Tibial nerve (tissue), 4 donors: ENCODE data around the gene DISC1.
"Not testable (repeated sequence)": the region's sequence is repeated elsewhere in the genome, so short reads cannot be mapped to it uniquely, and the experiment has no call there.

Source experiments
- CTCF ChIP-seq, 5 experiments: fragments of 200-600 bp in 3 of 5; fragments of 450-650 bp in 2 of 5; sonication (generic) in 3 of 5; IDR thresholded peaks; one replicate each; pipeline ENCODE4 v1.5.1; 2016 to 2019; ENCODE audit warnings: antibody characterized with exemption in 5 of 5, mild to moderate bottlenecking in 3 of 5, moderate library complexity in 2 of 5
- EP300 ChIP-seq, 2 donors: sonication (generic); formaldehyde crosslinking; IDR thresholded peaks; one replicate each; pipeline ENCODE4 v1.6.1; 2017; ENCODE audit warnings: antibody characterized with exemption in 2 of 2, mild to moderate bottlenecking in 1 of 2
- POLR2A ChIP-seq, 2 donors: fragments of 450-650 bp; IDR thresholded peaks; one replicate each; pipeline ENCODE4 v1.6.1; 2017; ENCODE audit warnings: antibody characterized with exemption in 2 of 2, mild to moderate bottlenecking in 2 of 2, moderate library complexity in 2 of 2

DNA sequence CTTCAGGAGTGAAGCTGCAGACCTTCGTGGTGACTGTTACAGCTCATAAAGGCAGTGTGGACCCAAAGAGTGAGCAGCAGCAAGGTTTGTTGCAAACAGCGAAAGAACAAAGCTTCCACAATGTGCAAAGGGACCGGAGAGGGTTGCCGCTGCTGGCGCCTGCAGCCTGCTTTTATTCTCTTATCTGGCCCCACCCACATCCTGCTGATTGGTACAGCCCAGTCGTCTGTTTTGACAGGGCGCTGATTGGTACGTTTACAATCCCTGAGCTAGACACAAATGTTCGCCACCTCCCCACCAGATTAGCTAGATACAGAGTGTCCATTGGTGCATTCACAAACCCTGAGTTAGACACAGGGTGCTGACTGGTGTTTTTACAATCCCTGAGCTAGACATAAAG is 14.9 kb downstream of the DISC1 start:
- not testable (repeated sequence) for TF ChIP-seq CTCF, POLR2A, EP300 (IDR thresholded peaks at IDR 0.05)
